ENCODE measurements around the gene GOLGA6C. TPM values are rescaled to one million over a fixed set of nuclear protein-coding genes. Genes with fewer than 3 reads are reported as not detected.
A peak's percentile ranks its signal among the peaks of the same experiment; 100 is the strongest.
"Not testable (repeated sequence)": the region's sequence is repeated elsewhere in the genome, so short reads cannot be mapped to it uniquely, and the experiment has no call there.

Gene GOLGA6C
- polyA plus RNA-seq, 4 donors, result not detected

GRCh38 chr15:75258620-75259343, 648 bp downstream of the GOLGA6C start:
- 68 to 81% (median 78%) methylated on average over 10 to 11 of the region's 16 CpGs for WGBS, 3 donors
- not testable (repeated sequence) for H3K4me1 ChIP-seq (ENCODE audit: control insufficient read depth in 3 of 3, insufficient read depth in 2 of 3, low read depth in 1 of 3, low read length in 2 of 3); H3K4me3 ChIP-seq (ENCODE audit: low read depth in 1 of 3, low read length in 3 of 3); H3K27ac ChIP-seq (ENCODE audit: low read depth in 1 of 3, low read length in 2 of 3); FAIRE-seq; H3K36me3 ChIP-seq (ENCODE audit: control insufficient read depth in 3 of 3, insufficient read depth in 2 of 3, low read depth in 1 of 3, low read length in 3 of 3); DNase-seq; H3K27me3 ChIP-seq (ENCODE audit: control insufficient read depth in 3 of 3, insufficient read depth in 3 of 3, low read length in 3 of 3); H3K9me3 ChIP-seq (ENCODE audit: control insufficient read depth in 2 of 2, insufficient read depth in 1 of 2, low read depth in 1 of 2, low read length in 1 of 2)

GRCh38 chr15:75259873-75260272, 1.7 kb downstream of the GOLGA6C start:
- not testable (repeated sequence) for H3K36me3 ChIP-seq (ENCODE audit: control insufficient read depth in 3 of 3, insufficient read depth in 2 of 3, low read depth in 1 of 3, low read length in 3 of 3); FAIRE-seq; H3K4me3 ChIP-seq (ENCODE audit: low read depth in 1 of 3, low read length in 3 of 3); H3K27me3 ChIP-seq (ENCODE audit: control insufficient read depth in 3 of 3, insufficient read depth in 3 of 3, low read length in 3 of 3); H3K27ac ChIP-seq (ENCODE audit: low read depth in 1 of 3, low read length in 2 of 3); H3K9me3 ChIP-seq (ENCODE audit: control insufficient read depth in 2 of 2, insufficient read depth in 1 of 2, low read depth in 1 of 2, low read length in 1 of 2); H3K4me1 ChIP-seq (ENCODE audit: control insufficient read depth in 3 of 3, insufficient read depth in 2 of 3, low read depth in 1 of 3, low read length in 2 of 3); DNase-seq
- no CpG with 5 or more reads among the region's 3 CpGs for WGBS, 3 donors

DNA sequence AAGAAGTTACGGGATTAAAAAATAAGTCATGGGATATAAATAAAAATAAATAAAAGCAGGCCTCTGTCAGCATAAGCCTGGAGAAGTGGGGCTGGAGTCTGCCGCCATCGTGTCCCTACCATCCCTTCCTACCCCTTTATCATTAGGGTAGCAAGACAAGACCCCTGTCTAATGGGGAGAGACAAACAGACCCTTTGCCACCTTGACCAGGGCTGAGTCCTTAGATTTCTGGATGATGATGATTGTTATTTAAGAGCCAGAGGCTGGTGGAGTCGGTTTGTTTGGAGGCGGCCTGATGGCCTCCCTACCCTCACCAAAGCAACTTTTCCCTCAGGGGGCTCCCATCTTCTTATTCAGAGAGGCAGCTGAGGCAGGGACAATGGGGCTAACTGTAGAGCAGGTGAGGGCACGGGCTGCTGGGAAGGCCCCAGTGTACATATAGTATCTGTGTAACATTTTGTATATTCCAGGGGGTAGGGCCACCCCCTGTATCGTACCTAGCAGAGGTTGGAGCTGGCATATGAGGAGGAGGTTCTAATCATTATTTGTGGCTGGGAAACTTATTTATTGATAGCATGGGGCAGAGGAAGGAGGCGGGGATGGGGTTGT, 15.7 kb downstream of the GOLGA6C start:
- not testable (repeated sequence) for H3K36me3 ChIP-seq (ENCODE audit: control insufficient read depth in 3 of 3, insufficient read depth in 2 of 3, low read depth in 1 of 3, low read length in 3 of 3); H3K27ac ChIP-seq (ENCODE audit: low read depth in 1 of 3, low read length in 2 of 3); H3K9me3 ChIP-seq (ENCODE audit: control insufficient read depth in 2 of 2, insufficient read depth in 1 of 2, low read depth in 1 of 2, low read length in 1 of 2); H3K27me3 ChIP-seq (ENCODE audit: control insufficient read depth in 3 of 3, insufficient read depth in 3 of 3, low read length in 3 of 3); FAIRE-seq; DNase-seq; H3K4me1 ChIP-seq (ENCODE audit: control insufficient read depth in 3 of 3, insufficient read depth in 2 of 3, low read depth in 1 of 3, low read length in 2 of 3); H3K4me3 ChIP-seq (ENCODE audit: low read depth in 1 of 3, low read length in 3 of 3)
- WGBS, 3 donors, result 93 to 95% (median 94%) methylated on average over 3 of the region's 8 CpGs

DNA sequence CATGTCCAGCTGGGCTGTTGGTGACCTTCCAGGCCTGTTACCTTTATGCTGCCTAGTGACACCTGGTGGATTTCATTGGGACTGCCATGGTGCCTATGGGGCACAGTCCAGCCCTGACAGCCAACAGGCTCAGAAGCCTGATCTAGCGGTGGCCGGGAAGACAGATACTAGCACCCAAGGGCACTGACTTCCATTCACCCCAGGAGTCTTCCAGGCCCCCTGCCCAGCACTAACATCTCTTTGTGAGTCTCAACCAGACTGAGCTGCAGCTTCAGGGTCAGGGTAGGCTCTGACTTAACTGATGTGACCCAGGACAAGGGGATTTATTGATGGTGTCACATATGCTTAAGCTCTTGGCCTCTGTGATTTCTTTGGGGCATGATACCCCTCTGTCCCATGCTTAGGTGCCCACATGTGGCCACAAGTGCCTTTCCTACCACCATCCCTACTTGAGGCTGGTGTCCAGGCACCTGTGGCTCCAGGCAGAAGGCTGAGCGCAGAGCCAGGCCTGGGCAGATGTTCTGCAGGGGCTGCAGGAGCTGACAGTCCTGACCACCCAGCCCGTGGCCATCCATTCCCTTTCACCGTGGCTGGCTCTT, 16.5 kb downstream of the GOLGA6C start:
- not testable (repeated sequence) for H3K27me3 ChIP-seq (ENCODE audit: control insufficient read depth in 3 of 3, insufficient read depth in 3 of 3, low read length in 3 of 3); H3K4me3 ChIP-seq (ENCODE audit: low read depth in 1 of 3, low read length in 3 of 3); H3K9me3 ChIP-seq (ENCODE audit: control insufficient read depth in 2 of 2, insufficient read depth in 1 of 2, low read depth in 1 of 2, low read length in 1 of 2); H3K36me3 ChIP-seq (ENCODE audit: control insufficient read depth in 3 of 3, insufficient read depth in 2 of 3, low read depth in 1 of 3, low read length in 3 of 3); FAIRE-seq; H3K27ac ChIP-seq (ENCODE audit: low read depth in 1 of 3, low read length in 2 of 3); H3K4me1 ChIP-seq (ENCODE audit: control insufficient read depth in 3 of 3, insufficient read depth in 2 of 3, low read depth in 1 of 3, low read length in 2 of 3)
- peak in 1 of 2 donors; percentile 59 for DNase-seq
- 41 to 58% (median 47%) methylated on average over 4 to 5 of the region's 5 CpGs for WGBS, 3 donors

DNA sequence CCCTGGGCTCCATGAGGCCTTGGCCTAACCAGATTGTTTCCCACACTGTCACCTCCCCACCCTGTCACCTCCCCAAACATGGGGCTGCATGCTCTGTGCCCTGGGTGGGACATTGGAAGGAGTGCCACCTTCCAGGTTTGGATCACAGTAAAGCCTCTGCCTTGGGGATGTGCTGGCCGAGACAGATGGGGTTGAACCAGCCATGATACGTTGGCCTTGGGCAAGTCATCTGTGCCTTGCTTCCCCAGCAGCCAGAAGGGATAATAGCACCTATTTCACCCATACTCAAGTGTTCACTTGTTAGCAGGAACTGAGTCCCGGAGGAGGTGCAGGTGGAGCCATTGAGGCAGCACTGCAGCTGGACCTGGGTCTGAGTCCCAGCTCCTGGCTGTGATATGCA, 17.5 kb downstream of the GOLGA6C start:
- not testable (repeated sequence) for DNase-seq, FAIRE-seq
- 65 to 75% (median 72%) methylated on average over 3 of the region's 3 CpGs for WGBS, 3 donors

DNA sequence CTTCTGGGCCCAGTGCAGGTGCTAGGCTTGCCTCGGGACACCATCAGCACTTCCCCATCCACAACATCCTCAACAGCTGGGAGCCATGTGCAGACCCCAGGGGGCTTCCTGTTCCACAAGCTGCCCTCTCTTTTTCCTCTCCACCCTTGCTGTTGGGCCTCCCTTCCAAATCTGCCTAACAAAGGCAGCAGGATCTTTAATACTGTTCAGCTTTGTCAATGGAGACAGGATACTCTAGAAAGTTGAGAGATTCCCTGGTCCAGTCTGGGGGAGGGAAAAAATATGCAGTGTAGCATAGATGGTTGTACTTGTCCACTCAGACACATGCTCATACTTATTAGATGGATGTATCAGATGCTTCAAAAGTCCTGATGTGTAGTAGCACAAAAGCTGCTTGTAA, 20.4 kb downstream of the GOLGA6C start:
- DNase-seq; H3K4me3 ChIP-seq (ENCODE audit: low read depth in 1 of 3, low read length in 3 of 3); FAIRE-seq; H3K27me3 ChIP-seq (ENCODE audit: control insufficient read depth in 3 of 3, insufficient read depth in 3 of 3, low read length in 3 of 3); H3K9me3 ChIP-seq (ENCODE audit: control insufficient read depth in 2 of 2, insufficient read depth in 1 of 2, low read depth in 1 of 2, low read length in 1 of 2); H3K27ac ChIP-seq (ENCODE audit: low read depth in 1 of 3, low read length in 2 of 3); H3K4me1 ChIP-seq (ENCODE audit: control insufficient read depth in 3 of 3, insufficient read depth in 2 of 3, low read depth in 1 of 3, low read length in 2 of 3); H3K36me3 ChIP-seq (ENCODE audit: control insufficient read depth in 3 of 3, insufficient read depth in 2 of 3, low read depth in 1 of 3, low read length in 3 of 3): not testable (repeated sequence)
- WGBS, 3 donors, result 0% methylated on average over 1 of the region's 1 CpG; no CpG with 5 or more reads in 2 of the 3 donors

More for the DNA sequence above, 17.5 kb downstream of the GOLGA6C start:
- H3K27me3 ChIP-seq (ENCODE audit: control insufficient read depth in 3 of 3, insufficient read depth in 3 of 3, low read length in 3 of 3); H3K4me1 ChIP-seq (ENCODE audit: control insufficient read depth in 3 of 3, insufficient read depth in 2 of 3, low read depth in 1 of 3, low read length in 2 of 3); H3K4me3 ChIP-seq (ENCODE audit: low read depth in 1 of 3, low read length in 3 of 3); H3K27ac ChIP-seq (ENCODE audit: low read depth in 1 of 3, low read length in 2 of 3); H3K9me3 ChIP-seq (ENCODE audit: control insufficient read depth in 2 of 2, insufficient read depth in 1 of 2, low read depth in 1 of 2, low read length in 1 of 2); H3K36me3 ChIP-seq (ENCODE audit: control insufficient read depth in 3 of 3, insufficient read depth in 2 of 3, low read depth in 1 of 3, low read length in 3 of 3): not testable (repeated sequence)

DNA sequence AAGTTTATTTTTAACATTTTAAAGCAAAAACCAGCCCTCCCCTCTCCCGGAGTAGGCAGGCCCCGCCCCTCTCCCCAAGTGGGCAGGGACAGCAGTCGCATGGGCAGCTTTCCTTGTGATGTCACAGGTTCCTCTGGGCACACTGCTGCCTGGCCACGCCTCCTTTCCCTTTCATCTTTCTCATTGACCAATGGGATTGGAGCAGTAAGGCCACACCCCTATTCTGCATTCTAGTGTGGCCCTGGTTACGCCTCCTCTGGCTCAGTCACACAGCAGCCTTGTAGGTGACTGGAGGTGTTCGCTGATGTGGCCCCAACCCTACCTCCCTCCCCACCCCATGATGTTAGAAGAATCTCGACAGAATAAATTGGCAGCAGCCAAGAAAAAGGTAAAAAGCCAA, 24.4 kb downstream of the GOLGA6C start, which contains the start of gene GOLGA6D:
Gene GOLGA6D, plus strand, starts transcription at position 264 of the 400 bp plus-strand sequence. Its CDS starts 41 bp downstream, at position 305.
- H3K4me1 ChIP-seq (ENCODE audit: control insufficient read depth in 3 of 3, insufficient read depth in 2 of 3, low read depth in 1 of 3, low read length in 2 of 3); H3K27me3 ChIP-seq (ENCODE audit: control insufficient read depth in 3 of 3, insufficient read depth in 3 of 3, low read length in 3 of 3); FAIRE-seq; H3K36me3 ChIP-seq (ENCODE audit: control insufficient read depth in 3 of 3, insufficient read depth in 2 of 3, low read depth in 1 of 3, low read length in 3 of 3); DNase-seq; H3K4me3 ChIP-seq (ENCODE audit: low read depth in 1 of 3, low read length in 3 of 3); H3K9me3 ChIP-seq (ENCODE audit: control insufficient read depth in 2 of 2, insufficient read depth in 1 of 2, low read depth in 1 of 2, low read length in 1 of 2); H3K27ac ChIP-seq (ENCODE audit: low read depth in 1 of 3, low read length in 2 of 3): not testable (repeated sequence)
- WGBS, 3 donors, result 27% methylated on average over 2 of the region's 7 CpGs; no CpG with 5 or more reads in 2 of the 3 donors

GRCh38 chr15:75284152-75284551, 26.0 kb downstream of the GOLGA6C start:
- not testable (repeated sequence) for H3K27me3 ChIP-seq (ENCODE audit: control insufficient read depth in 3 of 3, insufficient read depth in 3 of 3, low read length in 3 of 3); FAIRE-seq; H3K4me3 ChIP-seq (ENCODE audit: low read depth in 1 of 3, low read length in 3 of 3); H3K9me3 ChIP-seq (ENCODE audit: control insufficient read depth in 2 of 2, insufficient read depth in 1 of 2, low read depth in 1 of 2, low read length in 1 of 2); H3K4me1 ChIP-seq (ENCODE audit: control insufficient read depth in 3 of 3, insufficient read depth in 2 of 3, low read depth in 1 of 3, low read length in 2 of 3); H3K27ac ChIP-seq (ENCODE audit: low read depth in 1 of 3, low read length in 2 of 3); DNase-seq; H3K36me3 ChIP-seq (ENCODE audit: control insufficient read depth in 3 of 3, insufficient read depth in 2 of 3, low read depth in 1 of 3, low read length in 3 of 3)
- WGBS, 3 donors, result no CpG with 5 or more reads among the region's 3 CpGs
